GM18907 (cell line): ENCODE data around the gene ERVFRD-1.

Experiments
- ATAC-seq: cut with Tn5 transposase; IDR thresholded peaks from one replicate; pipeline ENCODE4 v1.9.1; 2021; ENCODE audit warnings: mild to moderate bottlenecking, moderate library complexity; ENCODE audit not compliant: unreplicated experiment

ERVFRD-1 gene

DNA sequence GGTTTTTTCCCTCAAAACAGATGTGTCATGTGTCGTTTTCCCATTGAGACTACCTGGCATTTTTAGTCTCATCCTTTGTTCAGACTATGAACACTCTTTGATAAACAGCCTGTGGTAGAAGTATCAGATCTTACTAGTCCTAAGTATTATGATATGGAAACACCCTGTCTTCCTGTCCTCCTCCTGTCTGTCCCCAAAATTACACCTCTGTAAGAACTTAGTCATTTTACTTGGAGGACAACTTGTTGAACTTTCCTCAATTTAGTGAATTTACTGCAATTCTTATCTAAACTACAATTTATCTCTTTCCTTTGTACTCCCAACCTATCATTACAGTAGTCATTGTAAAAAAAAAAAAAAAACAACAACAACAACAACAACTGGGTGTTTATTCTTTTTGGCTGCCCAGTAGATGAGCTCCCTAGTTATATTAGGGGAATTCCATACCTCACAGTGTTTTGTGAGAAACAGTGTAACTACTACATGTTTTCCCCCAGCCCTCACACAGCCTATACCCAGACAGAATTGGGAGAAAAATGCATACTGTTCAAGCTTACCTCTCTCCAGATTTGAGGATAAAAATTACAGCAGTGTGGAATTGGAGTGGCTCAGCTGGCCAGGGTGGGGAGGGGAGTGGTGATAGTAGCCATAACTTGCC lies 18.5 kb upstream of the ERVFRD-1 start:
- peak; percentile 70 for ATAC-seq

DNA sequence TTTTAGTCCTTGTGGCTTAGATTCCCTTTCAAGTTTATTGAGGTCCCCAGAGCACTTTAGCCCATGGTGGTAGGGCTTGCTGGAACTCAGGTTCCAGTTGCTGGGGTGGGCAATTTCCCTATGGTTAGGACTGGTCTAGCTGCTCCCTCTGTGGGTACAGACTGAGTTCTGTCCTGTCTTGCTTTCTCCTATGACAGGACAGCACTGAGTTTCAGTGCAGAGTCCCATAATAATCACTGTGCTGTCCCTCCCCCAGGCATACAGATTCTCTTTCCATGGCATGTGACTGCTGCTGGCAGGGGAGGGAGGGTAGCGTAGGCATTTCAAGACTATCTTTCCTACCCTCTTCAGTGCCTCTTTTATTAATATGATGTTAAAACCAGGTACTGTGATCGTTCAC lies 17.1 kb upstream of the ERVFRD-1 start:
- no peak for ATAC-seq

DNA sequence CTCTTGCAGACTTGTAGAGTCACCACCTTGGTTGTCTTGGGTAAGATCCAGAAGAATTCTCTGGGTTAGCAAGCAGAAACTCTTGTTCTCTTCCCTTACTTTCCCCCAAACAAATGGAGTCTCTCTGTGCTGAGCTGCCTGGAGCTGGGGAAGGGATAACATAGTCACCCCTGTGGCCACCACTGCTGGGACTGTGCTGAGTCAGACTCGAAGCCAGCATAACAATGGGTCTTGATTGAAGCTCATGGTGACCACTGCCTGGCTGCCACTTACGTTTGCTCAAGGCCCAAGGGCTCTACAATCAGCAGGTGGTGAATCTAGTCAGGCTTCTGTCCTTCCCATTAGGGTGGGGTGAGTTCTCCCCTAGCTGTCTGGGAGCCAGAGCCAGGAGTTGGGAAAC lies 15.4 kb upstream of the ERVFRD-1 start:
- no peak for ATAC-seq

DNA sequence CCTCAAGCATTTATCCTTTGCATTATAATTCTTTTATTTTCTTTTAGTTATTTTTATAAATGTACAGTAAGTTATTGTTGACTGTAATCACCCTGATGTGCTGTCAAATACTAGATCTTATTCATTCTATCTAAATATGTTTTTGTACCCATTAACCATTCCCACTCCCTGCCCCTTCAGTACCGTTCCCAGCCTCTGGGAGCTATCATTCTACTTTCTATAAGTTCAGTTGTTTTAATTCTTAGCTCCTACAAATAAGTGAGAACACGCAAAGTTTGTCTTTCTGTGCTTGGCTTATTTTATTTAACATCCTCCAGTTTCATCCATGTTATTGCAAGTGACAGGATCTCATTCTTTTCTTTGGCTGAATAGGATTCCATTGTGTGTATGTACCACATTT lies 12.5 kb upstream of the ERVFRD-1 start:
- ATAC-seq: no peak

DNA sequence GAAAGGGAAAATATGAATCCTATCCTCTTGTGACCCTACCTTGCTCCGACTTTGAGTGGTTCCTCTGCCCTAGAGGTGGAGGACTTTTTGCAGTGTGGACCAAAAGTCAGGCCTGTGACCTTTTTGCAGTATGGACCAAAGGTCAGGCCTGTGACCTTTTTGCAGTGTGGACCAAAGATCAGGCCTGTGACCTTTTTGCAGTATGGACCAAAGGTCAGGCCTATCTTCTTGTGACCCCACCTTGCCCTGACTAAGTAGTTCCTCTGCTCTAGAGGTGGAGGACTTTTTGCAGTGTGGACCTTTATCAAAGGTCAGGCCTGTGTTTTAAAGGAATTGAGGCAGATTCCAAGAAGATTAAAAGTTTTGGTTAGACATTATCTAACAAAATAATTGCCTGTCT lies 10.9 kb upstream of the ERVFRD-1 start:
- ATAC-seq: no peak

DNA sequence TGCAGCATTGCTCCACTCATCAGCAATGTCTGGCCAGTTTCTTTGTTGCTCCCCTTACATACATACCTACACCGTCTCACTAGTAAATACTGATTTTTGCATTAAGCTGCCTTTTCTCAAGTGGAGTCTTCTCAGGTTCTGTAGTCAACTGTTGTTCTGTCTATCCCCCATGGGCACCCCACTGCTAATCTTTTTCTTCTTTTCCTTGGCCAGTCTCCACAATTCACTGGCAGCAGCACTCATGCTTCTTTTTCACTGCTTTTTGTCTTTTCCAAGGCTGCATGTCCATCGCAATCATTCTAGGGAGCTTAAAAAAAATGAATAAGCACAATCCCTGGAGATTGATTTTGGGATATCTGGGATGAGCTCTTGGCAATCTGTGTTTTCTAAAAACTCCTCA lies 10.3 kb upstream of the ERVFRD-1 start:
- ATAC-seq: no peak

DNA sequence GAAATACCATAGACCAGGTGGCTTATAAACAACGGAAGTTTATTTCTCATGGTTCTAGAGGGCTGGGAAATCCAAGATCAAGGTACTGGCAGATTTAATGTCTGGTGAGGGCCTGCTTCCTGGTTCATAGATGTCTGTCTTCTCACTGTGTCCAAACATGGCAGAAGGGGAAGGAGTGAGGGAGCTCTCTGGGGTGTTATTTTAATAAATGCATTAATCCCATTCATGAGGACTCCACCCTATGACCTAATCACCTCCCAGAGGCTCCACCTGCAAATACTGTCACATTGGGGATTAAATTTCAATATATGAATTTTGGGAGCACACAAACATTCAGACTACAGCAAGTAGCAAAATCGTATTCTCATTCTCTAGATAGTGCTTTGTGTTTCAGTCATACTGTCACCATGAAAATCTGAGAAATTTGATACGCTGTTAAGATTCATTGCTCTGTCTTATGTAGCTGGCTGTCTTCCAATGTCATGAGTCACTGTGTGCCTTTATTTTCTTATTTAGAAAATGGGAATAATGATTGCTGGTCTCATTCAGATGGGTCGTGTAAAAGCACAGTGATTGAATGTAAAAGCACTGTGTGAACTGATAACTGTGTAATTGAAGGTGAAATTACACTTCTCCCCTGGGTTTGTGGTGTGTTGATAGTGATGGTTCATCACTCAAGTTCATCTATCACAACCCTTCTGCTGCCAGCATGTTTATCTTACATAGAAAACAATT lies 8.9 kb upstream of the ERVFRD-1 start:
- ATAC-seq: no peak

DNA sequence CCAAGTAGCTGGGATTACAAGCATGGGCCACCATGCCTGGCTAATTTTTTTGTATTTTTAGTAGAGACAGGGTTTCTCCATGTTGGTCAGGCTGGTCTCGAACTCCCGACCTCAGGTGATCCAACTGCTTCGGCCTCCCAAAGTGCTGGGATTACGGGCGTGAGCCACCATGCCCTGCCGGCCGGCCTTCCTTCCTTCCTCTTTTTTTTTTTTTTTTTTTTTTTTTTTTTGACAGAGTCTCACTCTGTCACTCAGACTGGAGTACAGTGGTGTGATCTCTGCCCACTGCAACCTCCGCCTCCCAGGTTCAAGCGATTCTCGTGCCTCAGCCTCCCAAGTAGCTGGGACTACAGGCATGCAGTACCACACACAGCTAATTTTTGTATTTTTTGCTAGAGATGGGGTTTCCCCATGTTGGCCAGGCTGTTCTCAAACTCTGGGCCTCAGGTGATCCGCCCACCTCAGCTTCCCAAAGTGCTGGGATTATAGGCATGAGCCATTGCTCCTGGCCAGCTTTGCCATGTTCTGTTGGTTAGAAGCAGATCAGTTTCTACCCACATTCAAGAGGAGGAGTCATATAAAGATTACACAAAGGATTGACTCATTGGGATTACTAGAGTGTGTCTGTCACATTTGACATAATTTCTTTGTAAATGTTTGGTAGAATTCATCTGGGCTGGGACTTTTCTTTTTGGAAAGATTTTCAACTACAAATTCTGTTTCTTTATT lies 4.4 kb upstream of the ERVFRD-1 start:
- ATAC-seq: peak; percentile 62

DNA sequence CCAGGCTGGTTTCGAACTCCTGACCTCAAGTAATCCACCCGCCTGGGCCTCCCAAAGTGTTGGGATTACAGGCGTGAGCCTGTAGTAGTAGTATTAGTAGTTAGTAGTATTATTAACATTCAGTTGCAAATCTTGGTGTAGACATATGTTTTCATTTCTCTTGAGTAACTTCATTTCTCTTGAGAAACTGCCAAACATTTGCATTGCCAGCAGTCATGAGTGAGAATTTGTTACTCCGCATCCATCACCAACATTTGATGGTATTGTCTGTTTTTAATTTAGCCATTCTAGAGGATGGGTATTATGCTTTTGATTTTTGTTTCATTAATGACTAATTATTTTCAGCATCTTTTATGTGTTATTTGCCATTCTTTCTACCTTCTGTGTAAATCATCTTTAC lies 1.5 kb upstream of the ERVFRD-1 start:
- ATAC-seq: no peak

DNA sequence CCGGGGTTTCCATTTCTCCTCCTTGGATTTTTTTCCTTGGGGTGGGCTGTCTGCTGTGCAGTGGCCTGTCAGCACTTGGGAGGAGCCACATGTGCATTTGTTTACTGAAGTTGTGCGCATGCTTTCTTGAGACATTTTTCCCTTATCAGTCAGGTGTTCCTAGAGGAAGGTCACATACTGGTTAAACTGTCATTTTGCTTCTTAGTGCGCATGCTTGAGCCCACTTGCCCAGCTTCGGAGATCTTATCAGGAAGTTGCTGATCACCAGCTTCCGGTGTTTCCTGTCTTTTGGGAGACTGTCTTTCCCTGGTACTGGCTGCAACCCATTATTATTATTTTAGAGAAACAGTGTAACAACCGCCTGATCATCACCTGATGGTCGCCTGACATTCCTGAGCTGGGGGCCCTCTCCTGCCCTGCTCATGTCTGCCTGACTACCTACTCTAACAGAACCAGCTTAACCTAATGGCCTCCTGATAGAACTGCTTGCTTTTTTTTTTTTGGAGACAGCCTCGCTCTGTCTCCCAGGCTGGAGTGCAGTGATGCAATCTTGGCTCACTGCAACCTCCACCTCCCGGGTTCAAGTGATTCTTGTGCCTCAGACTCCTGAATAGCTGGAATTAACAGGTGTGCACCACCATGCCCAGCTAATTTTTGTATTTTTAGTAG lies 378 bp upstream of the ERVFRD-1 start:
- ATAC-seq: no peak

DNA sequence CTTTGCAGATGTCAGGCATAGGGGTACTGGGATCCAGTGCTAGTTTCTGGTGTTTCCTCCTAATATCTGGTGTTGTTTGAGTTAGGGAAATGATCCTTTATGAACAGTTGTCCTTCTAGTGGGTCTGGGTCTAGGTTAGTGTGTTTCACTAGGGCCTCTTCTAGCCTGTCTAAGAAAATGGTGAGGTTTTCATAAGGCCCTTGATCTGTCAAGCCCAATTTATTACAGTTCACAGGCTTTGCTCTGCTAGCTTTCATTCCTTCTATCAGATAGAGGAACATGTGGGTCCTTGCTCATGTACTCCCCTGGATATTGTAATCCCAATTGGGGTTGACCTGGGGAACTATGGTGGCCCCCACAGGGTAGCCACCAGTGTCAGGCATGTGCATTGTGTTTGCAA lies 2.8 kb downstream of the ERVFRD-1 start:
- ATAC-seq: no peak

DNA sequence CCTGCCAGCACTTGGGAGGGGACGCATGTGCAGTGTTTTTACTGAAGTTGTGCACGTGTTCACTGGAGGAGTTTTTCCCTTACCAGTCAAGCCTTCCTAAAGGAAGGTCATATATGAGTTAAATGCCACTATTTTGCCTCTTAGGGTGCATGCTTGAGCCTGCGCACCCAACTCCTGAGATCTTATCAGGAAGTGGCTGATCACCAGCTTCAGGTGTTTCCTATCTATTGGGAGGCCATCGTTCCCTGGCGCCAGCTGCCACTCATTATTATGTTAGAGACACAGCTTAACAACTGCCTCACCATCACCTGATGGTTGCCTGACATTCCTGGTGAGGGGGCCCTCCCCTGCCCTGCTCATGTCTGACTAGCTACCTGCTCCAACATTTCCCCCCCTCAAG lies 8.5 kb downstream of the ERVFRD-1 start:
- no peak for ATAC-seq

DNA sequence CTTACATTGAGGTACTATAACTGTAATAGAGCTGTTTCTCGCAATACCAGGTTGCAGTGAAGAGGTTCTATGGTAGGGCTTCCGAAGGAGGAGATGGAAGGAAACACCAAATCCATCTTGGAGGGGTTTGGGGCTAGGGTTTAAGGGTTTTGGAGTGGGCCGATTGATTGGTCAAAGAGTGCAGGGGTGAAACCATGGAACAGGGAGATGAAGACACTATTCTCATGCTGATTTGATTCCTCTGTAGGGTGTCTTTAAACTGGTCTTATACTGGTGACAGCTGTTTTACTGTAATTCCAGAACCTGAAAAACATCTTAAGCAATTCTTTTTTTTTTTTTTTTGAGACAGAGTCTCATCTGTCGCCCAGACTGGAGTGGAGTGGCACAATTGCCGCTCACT lies 10.1 kb downstream of the ERVFRD-1 start:
- no peak for ATAC-seq

DNA sequence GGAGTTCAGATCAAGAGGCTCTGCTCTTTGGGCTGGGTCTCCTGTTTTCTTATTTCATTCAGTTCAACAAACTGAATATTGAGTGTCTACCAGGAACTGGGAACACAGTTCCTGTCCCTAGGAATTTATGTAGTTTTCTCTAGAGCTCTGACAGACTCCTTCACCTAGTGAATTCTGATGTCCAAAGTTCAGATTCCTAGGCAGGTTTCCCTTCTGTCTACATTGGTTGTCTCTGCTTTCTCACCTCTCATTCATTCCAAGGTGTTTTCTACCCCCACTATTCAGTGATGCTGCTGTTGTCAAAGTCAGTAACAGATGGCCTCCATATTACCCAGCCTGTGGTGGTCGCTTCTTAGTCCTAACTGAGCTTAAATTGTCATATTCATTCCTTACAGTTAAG lies 13.5 kb downstream of the ERVFRD-1 start:
- ATAC-seq: no peak

DNA sequence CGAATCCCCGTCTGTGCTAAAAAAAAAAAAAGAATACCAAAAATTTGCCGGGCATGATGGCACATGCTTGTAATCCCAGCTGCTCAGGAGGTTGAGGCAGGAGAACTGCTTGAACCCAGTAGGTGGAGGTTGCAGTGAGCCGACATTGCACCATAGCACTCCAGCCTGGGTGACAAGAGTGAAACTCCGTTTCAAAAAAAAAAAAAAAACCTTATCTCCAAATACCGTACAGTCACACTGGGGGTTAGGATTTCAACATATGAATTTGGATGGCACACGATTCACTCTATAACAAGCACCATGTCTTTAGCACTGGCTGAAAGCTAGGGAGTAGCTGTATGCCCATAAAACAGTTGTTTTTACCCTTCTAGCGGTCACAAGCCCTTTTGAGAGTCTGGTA lies 14.0 kb downstream of the ERVFRD-1 start:
- no peak for ATAC-seq

DNA sequence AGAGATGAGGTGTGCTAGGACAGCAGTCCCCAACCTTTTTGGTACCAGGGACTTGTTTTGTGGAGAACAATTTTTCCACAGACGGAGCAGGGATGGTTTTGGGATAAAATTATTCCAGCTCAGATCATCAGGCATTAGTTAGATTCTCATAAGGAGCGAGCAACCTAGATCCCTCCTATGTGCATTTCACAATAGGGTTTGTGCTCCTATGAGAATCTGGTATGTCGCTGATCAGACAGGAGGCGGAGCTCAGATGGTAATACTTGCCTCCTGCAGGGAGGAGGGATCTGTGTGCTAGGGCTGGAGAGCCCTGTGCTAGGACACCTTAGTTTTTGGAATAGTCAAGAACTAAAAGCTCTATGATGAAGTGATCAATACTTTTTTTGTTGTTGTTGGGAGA lies 15.4 kb downstream of the ERVFRD-1 start:
- no peak for ATAC-seq

DNA sequence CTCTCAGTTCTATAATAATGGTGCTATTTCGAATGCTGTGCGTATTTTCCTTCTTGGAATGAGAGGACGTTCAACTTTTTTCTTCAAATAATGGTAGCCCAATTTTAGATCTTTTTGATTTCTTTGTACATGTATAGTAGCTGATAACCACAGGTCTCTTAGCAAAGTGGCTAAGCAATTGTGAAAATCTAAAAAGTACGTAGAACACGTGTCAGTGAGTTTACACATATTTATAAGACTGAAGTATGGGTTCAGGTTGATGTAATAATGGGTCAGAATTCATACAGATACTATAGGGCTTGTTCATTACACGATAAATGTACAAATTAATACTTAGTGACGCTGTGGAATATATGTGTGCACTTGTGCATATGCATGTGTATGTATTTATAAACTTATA lies 16.6 kb downstream of the ERVFRD-1 start:
- ATAC-seq: no peak

DNA sequence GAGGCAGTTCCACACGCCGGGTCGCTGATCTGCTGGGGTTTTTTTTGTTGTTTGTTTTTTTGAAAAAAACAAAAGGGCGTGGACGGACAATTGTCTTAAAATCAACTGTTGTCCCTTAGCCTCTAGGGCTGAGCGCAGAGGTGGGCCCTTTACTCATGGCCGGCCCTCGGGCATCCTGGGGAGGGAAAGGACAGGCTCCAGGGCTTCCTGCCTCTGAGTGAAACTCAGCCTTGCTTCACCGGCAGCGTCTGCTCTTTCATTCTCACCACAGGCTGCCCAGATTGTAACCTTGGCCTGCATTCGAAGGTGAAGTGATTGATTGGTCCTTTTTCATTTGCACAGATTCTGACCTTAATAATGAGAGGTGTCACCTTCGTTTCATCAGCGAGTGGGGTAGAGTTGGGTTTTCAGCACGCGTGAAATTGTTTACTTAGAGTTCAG lies 17.1 kb downstream of the ERVFRD-1 start:
- peak; percentile 45 for ATAC-seq

DNA sequence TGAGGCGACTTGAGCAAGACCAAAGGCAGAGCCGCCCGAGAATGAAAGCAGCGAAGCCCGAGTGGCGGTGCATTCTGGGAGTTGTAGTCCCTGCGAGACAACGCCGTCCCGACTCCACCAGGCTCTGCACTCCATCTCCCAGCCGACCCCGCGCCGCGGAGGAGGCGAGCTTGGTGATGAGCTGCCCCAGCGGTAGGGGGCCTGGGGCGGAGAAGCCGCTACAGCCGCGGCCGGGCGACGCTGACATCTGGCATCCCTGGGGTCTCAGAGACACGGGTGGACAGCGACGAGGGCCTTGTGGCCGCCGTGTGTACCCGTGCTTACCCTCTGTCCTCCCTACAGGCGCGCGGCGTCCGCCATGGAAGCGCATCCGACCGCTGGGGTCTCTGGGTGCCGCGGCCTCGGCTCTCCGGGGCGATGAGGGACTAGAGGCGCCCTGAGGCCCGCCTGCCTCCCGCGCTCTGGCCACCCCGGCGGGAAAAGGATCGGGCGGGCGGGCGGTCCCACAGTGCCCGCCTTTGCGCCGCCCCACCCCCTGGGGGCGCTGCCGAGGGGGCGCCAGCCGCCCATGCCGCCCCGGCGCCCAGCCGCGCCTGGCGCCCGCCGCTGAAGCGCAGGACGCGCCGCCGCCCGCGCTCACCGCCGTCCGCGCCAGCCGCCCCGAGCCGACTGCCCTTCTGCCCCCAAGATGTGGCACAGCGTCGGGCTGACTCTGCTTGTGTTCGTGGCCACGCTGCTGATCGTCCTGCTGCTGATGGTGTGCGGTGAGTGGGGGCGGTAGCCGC lies 17.7 kb downstream of the ERVFRD-1 start, which contains the start of gene SMIM13:
Gene SMIM13, plus strand, starts transcription at position 209 of the 785 bp plus-strand sequence. Its CDS starts 480 bp downstream, at position 689.
- peak; percentile 95 for ATAC-seq

DNA sequence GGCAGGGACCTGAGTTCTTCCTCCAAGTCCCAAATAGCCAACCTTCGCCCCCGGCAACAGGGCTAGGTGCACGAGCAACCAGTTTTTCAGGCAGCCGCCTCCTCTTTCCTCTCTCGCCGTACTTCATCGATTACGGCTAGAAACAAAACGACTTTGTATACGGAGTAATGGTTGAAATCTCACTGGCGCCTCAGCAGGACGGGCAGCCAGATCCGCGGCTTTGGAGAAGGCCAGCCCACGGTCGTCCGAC lies 18.2 kb downstream of the ERVFRD-1 start:
- peak; percentile 30 for ATAC-seq
